UCSD-AML1 (cell line): ENCODE results near the gene FAM227B.
"Not testable (repeated sequence)": the region's sequence is repeated elsewhere in the genome, so short reads cannot be mapped to it uniquely, and the experiment has no call there.

Experiments
- DNase-seq: peaks from one replicate; lab custom pipeline; 2025; ENCODE audit not compliant: unreplicated experiment; lab: John Stamatoyannopoulos, UW

The FAM227B gene

DNA sequence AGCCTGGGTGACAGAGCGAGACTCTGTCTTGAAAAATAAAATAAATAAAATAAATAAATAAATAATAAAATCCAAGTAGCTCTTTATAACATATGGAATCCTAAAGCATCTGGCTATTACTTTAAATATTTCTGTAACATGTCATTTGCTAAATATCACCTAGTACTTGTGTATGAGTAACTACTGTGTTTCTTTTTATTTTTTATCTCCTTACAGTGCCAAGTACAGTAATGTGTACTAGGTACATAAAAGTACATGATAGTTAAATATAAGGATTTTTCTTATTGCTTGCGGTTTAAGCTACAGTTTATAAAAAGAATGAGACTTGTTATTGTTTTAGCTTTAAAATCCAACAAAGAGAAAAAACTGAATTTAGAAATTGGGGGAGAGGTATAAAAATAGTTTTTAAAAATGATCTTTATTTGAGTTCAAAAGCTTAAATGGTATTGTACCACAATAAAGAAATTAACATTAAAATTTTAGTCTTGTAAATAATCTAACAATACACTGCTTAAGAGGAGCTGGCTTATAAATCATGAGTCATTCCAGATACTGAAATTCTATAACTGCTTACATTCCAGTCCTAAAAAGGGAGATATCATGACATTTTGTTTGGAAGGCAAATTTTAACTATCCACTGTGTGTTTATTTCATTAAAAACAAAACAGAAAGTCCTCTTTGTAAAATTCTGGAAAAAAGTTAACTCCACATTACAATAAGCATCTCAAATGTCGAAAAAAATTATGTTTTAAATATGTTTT lies 124.4 kb downstream of the FAM227B start:
- no peak for DNase-seq

DNA sequence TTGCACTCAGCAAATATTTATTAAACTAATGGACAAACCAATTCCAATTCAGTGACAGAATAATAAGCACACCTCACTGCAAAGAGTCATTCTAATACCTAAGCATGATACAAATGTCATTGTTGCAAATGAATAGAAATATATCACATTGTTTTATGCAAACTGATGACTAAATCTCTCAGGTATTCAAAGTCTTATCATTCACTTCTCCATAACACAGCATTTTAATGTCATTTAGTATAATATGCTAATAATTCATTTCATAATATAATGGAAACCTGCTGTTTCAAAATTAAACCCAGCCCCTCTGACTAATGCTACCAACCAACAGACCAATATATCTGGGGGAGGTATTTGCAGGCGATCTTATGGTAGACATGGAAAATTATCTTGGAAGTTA lies 125.8 kb downstream of the FAM227B start:
- DNase-seq, result no peak

DNA sequence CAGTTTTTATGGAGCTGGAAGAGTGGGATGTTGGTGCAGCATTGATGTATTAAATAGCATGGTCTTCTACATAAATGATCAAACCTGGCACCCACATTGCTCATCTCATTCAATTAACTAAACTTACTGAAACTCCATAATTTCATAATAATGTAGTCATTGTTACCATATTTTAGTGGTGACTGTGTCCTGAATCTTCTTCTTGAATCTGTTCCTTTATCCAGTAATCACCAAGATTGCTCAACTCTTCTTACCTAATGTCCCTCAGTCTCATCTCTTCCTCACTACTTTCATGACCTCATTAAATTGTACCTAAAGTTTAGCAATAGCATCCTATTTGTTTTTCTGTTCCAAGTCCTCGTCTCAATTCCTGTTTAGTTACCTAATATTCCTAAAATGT lies 127.8 kb downstream of the FAM227B start:
- DNase-seq, result no peak

GRCh38 chr15:49492151-49492550 lies 128.5 kb downstream of the FAM227B start:
- no peak for DNase-seq

GRCh38 chr15:49490966-49491365 lies 129.7 kb downstream of the FAM227B start:
- no peak for DNase-seq

DNA sequence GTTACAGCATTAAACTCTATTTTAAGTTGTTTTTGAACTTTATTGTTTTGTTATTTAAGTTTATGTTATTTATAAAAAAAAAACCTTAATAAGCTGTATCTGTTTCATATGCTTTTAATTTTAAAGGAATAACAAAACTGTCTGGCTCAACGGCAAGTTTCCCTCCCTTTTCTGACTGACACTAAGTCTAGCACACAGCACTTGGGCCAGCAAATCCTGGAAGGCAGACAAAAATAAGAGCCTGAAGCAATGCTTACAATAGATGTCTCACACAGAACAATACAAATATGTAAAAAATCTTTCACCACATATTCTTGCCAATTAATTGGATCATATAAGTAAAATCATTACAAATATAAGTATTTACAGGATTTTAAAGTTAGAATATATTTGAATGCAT lies 135.2 kb downstream of the FAM227B start:
- DNase-seq, result not testable (repeated sequence)

- DNase-seq, result not testable (repeated sequence)
Measured at GRCh38 chr15:49478982-49479381, 141.6 kb downstream of the FAM227B start.

DNA sequence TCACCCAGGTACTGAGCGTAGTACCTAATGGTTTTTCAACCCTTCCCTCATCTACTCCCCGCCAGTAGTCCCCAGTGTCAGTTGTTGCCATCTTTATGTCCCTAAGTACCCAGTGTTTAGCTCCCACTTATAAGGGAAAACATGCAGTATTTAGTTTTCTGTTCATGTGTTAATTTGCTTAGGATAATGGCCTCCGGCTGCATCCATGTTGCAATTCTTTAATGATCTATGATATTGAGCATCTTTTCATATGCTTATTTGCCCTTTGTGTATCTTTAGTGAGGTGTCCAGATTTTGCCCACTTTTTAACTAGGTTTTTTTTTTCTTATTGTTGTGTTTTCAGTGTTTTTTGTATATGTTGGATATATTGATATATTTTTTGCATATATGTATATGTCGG lies 142.6 kb downstream of the FAM227B start:
- DNase-seq, result not testable (repeated sequence)

GRCh38 chr15:49473031-49473430 lies 147.6 kb downstream of the FAM227B start:
- no peak for DNase-seq

- DNase-seq, result no peak
Measured at GRCh38 chr15:49472338-49472737, 148.3 kb downstream of the FAM227B start.

GRCh38 chr15:49471733-49472132 lies 148.9 kb downstream of the FAM227B start:
- no peak for DNase-seq

GRCh38 chr15:49471248-49471647 lies 149.4 kb downstream of the FAM227B start:
- DNase-seq, result not testable (repeated sequence)

- no peak for DNase-seq
Measured at GRCh38 chr15:49468481-49468839, 152.2 kb downstream of the FAM227B start.

DNA sequence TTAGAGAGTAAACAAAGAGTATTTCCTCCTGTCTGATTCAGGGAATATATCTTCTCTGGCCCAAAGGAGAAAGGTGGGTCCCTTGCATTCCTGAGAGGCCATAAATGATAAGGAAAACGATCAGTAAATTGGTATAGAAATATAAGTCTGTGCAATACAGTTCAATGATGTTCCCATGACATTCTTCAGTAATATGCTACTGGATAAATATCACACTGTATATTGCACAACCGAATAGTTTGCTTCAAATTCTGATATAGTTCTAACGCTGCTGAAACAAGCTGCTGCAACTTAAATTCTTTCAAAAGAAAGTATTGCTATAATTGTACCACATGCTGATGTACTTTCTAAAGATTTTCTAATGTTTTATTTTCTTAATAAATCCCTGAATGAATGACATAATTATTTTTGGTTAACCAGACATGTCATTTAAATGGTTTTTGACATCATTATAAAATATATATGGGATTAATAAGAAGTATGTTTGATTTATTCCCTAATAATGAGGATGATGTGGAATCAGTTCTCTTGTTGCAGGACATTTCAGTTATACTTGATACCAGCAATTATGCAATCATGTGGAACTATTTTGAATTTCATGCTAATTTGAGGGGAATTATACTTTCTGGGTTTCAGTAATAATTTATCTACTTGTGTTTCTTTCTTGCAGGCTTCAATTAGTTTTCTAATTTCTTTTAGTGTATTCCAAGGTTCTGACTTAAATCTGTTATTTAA lies 152.7 kb downstream of the FAM227B start:
- DNase-seq, result no peak

- DNase-seq, result no peak
Measured at GRCh38 chr15:49466119-49466518, 154.5 kb downstream of the FAM227B start.

GRCh38 chr15:49464522-49464921 lies 156.1 kb downstream of the FAM227B start:
- no peak for DNase-seq

DNA sequence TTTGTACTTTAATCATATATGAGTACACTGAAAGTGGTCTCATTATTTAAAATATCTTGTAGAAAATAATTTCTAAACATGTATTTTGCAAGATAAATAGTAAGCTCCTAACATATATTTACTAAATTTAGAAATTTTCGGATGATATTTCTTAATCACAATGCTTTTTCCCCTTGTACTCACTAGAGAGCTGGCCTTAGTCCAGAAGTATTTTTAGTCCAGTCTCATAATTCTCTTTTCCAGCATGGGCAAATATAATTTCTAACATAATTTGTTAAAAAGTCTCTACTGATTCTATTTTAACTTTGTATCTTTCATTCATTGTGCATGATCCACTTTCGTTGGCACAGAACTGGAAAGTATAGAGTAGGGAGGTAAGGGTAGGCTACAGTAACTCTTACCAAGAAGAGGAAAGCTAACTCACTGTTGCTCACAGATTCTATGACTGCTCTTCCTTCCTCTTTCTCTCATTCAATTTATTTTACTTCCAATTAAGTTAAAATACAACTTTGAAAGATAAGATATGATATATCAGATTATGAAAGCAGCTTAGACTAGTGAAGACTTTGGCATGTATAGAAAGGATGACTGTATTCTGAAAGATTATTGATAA lies 158.3 kb downstream of the FAM227B start:
- no peak for DNase-seq

GRCh38 chr15:49460411-49460941 lies 160.1 kb downstream of the FAM227B start:
- no peak for DNase-seq

DNA sequence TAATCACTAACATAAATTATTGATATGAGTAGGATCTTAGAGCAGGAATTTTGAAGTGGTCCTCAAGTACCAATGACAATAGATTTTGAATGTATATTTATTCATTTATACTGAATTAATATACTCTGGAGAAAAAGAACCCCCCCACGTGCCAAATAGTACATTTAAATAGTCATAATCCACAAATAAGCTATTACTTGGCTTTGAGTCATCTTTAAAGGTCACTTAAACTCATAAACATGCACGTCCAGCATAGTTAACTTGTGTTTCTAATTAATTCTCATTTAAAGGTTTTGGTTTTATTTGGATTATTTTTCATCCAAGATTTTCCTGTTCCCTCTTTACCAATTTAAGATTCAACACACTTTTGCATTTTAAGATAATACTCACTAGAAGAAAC lies 162.5 kb downstream of the FAM227B start:
- DNase-seq, result no peak

DNA sequence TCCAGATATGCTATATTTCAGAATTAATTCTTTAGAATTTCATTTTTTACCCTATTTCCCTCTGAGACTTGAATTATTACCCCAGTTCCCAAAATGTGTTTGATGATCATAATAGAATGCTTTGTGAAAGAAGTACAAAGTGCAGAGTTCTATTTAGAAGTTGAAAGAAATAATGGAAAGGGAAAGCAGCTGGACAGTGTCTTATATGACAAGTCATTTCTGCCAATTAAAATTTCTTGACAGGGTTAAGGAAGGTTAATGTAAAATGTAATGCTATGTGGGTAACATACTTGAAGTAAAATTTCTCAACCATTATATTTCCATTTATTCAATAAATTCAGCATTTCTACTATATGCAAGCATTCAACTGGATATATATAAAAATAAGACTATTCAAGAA lies 164.5 kb downstream of the FAM227B start:
- no peak for DNase-seq

- no peak for DNase-seq
Measured at GRCh38 chr15:49452595-49452994, 168.0 kb downstream of the FAM227B start.

GRCh38 chr15:49441816-49442215 lies 178.8 kb downstream of the FAM227B start:
- DNase-seq, result no peak
